ENCODE data around the gene MAP3K5.
"Not testable (repeated sequence)": the region's sequence is repeated elsewhere in the genome, so short reads cannot be mapped to it uniquely, and the experiment has no call there.

MAP3K5 gene

GRCh38 chr6:136723780-136724179, 68.5 kb downstream of the MAP3K5 start:
- WGBS, 2 experiments = 50% methylated on average over 1 of the region's 1 CpG; no CpG with 5 or more reads in 1 of the 2 experiments
- no peak overlapping the region for H3K4me3 ChIP-seq (ENCODE audit: insufficient read depth, low read depth, low read length)
- H3K27me3 ChIP-seq (ENCODE audit: control insufficient read depth, insufficient read depth, low read length, poor library complexity, severe bottlenecking) = no peaks in the 10 kb centered on the region
- peaks cover 5% of the 10 kb centered on the region for H3K4me1 ChIP-seq (ENCODE audit: control insufficient read depth, insufficient read depth, low read length)
- no peaks in the 10 kb centered on the region for H3K9me3 ChIP-seq (ENCODE audit: control insufficient read depth, low read length)
- H3K27ac ChIP-seq (ENCODE audit: insufficient read depth, low read depth, low read length, poor library complexity, severe bottlenecking) = no peak overlapping the region
- no peaks in the 10 kb centered on the region for H3K36me3 ChIP-seq (ENCODE audit: control insufficient read depth, insufficient read depth, low read length)

GRCh38 chr6:136721467-136721866, 70.8 kb downstream of the MAP3K5 start:
- Histone ChIP-seq H3K4me1 (ENCODE audit: control insufficient read depth, insufficient read depth, low read length) (peaks cover 5% of the 10 kb centered on the region), H3K4me3 (ENCODE audit: insufficient read depth, low read depth, low read length) (no peak overlapping the region), H3K27ac (ENCODE audit: insufficient read depth, low read depth, low read length, poor library complexity, severe bottlenecking) (no peak overlapping the region), H3K36me3 (ENCODE audit: control insufficient read depth, insufficient read depth, low read length) (no peaks in the 10 kb centered on the region), H3K27me3 (ENCODE audit: control insufficient read depth, insufficient read depth, low read length, poor library complexity, severe bottlenecking) (no peaks in the 10 kb centered on the region), H3K9me3 (ENCODE audit: control insufficient read depth, low read length) (no peaks in the 10 kb centered on the region)
- 71 to 81% methylated on average over 3 to 4 of the region's 4 CpGs for WGBS, 2 experiments

- H3K4me3 ChIP-seq (ENCODE audit: insufficient read depth, low read depth, low read length) = no peak overlapping the region
- no peak overlapping the region for H3K27ac ChIP-seq (ENCODE audit: insufficient read depth, low read depth, low read length, poor library complexity, severe bottlenecking)
- no peaks in the 10 kb centered on the region for H3K9me3 ChIP-seq (ENCODE audit: control insufficient read depth, low read length)
- peaks cover 5% of the 10 kb centered on the region for H3K4me1 ChIP-seq (ENCODE audit: control insufficient read depth, insufficient read depth, low read length)
- H3K27me3 ChIP-seq (ENCODE audit: control insufficient read depth, insufficient read depth, low read length, poor library complexity, severe bottlenecking) = no peaks in the 10 kb centered on the region
- H3K36me3 ChIP-seq (ENCODE audit: control insufficient read depth, insufficient read depth, low read length) = no peaks in the 10 kb centered on the region
- 86 to 94% methylated on average over 12 of the region's 13 CpGs for WGBS, 2 experiments
Observed at GRCh38 chr6:136720045-136720770, 72.1 kb downstream of the MAP3K5 start.

GRCh38 chr6:136719280-136720044, 72.8 kb downstream of the MAP3K5 start:
- WGBS, 2 experiments = 61 to 76% methylated on average over 1 to 2 of the region's 2 CpGs
- H3K9me3 ChIP-seq (ENCODE audit: control insufficient read depth, low read length) = no peaks in the 10 kb centered on the region
- no peaks in the 10 kb centered on the region for H3K27me3 ChIP-seq (ENCODE audit: control insufficient read depth, insufficient read depth, low read length, poor library complexity, severe bottlenecking)
- no peaks in the 10 kb centered on the region for H3K36me3 ChIP-seq (ENCODE audit: control insufficient read depth, insufficient read depth, low read length)
- H3K27ac ChIP-seq (ENCODE audit: insufficient read depth, low read depth, low read length, poor library complexity, severe bottlenecking) = no peak overlapping the region
- H3K4me1 ChIP-seq (ENCODE audit: control insufficient read depth, insufficient read depth, low read length) = peaks cover 5% of the 10 kb centered on the region
- no peak overlapping the region for H3K4me3 ChIP-seq (ENCODE audit: insufficient read depth, low read depth, low read length)

GRCh38 chr6:136718476-136718875, 73.8 kb downstream of the MAP3K5 start:
- 100% methylated on average over 1 of the region's 1 CpG; no CpG with 5 or more reads in 1 of the 2 experiments for WGBS, 2 experiments
- Histone ChIP-seq H3K4me3 (ENCODE audit: insufficient read depth, low read depth, low read length) (no peak overlapping the region), H3K27ac (ENCODE audit: insufficient read depth, low read depth, low read length, poor library complexity, severe bottlenecking) (no peak overlapping the region), H3K27me3 (ENCODE audit: control insufficient read depth, insufficient read depth, low read length, poor library complexity, severe bottlenecking) (no peaks in the 10 kb centered on the region), H3K4me1 (ENCODE audit: control insufficient read depth, insufficient read depth, low read length) (peaks cover 5% of the 10 kb centered on the region), H3K9me3 (ENCODE audit: control insufficient read depth, low read length) (no peaks in the 10 kb centered on the region), H3K36me3 (ENCODE audit: control insufficient read depth, insufficient read depth, low read length) (no peaks in the 10 kb centered on the region)

GRCh38 chr6:136717716-136717990, 74.6 kb downstream of the MAP3K5 start:
- Histone ChIP-seq H3K4me3 (ENCODE audit: insufficient read depth, low read depth, low read length) (no peak overlapping the region), H3K4me1 (ENCODE audit: control insufficient read depth, insufficient read depth, low read length) (peaks cover 5% of the 10 kb centered on the region), H3K9me3 (ENCODE audit: control insufficient read depth, low read length) (no peaks in the 10 kb centered on the region), H3K36me3 (ENCODE audit: control insufficient read depth, insufficient read depth, low read length) (no peaks in the 10 kb centered on the region), H3K27me3 (ENCODE audit: control insufficient read depth, insufficient read depth, low read length, poor library complexity, severe bottlenecking) (no peaks in the 10 kb centered on the region), H3K27ac (ENCODE audit: insufficient read depth, low read depth, low read length, poor library complexity, severe bottlenecking) (no peak overlapping the region)
- 94 to 95% methylated on average over 1 of the region's 1 CpG for WGBS, 2 experiments

GRCh38 chr6:136716917-136717715, 75.2 kb downstream of the MAP3K5 start:
- H3K4me1 ChIP-seq (ENCODE audit: control insufficient read depth, insufficient read depth, low read length) = peaks cover 5% of the 10 kb centered on the region
- no peaks in the 10 kb centered on the region for H3K27me3 ChIP-seq (ENCODE audit: control insufficient read depth, insufficient read depth, low read length, poor library complexity, severe bottlenecking)
- H3K4me3 ChIP-seq (ENCODE audit: insufficient read depth, low read depth, low read length) = no peak overlapping the region
- H3K36me3 ChIP-seq (ENCODE audit: control insufficient read depth, insufficient read depth, low read length) = no peaks in the 10 kb centered on the region
- WGBS, 2 experiments = 89 to 96% methylated on average over 4 of the region's 4 CpGs
- no peaks in the 10 kb centered on the region for H3K9me3 ChIP-seq (ENCODE audit: control insufficient read depth, low read length)
- H3K27ac ChIP-seq (ENCODE audit: insufficient read depth, low read depth, low read length, poor library complexity, severe bottlenecking) = no peak overlapping the region

- not testable (repeated sequence) for H3K27ac ChIP-seq (ENCODE audit: insufficient read depth, low read depth, low read length, poor library complexity, severe bottlenecking); H3K4me3 ChIP-seq (ENCODE audit: insufficient read depth, low read depth, low read length); H3K9me3 ChIP-seq (ENCODE audit: control insufficient read depth, low read length); H3K36me3 ChIP-seq (ENCODE audit: control insufficient read depth, insufficient read depth, low read length); H3K27me3 ChIP-seq (ENCODE audit: control insufficient read depth, insufficient read depth, low read length, poor library complexity, severe bottlenecking); H3K4me1 ChIP-seq (ENCODE audit: control insufficient read depth, insufficient read depth, low read length)
- 82 to 92% methylated on average over 4 of the region's 4 CpGs for WGBS, 2 experiments
Observed at GRCh38 chr6:136712642-136713041, 79.6 kb downstream of the MAP3K5 start.

- Histone ChIP-seq H3K4me3 (ENCODE audit: insufficient read depth, low read depth, low read length) (no peak overlapping the region), H3K9me3 (ENCODE audit: control insufficient read depth, low read length) (no peaks in the 10 kb centered on the region), H3K27ac (ENCODE audit: insufficient read depth, low read depth, low read length, poor library complexity, severe bottlenecking) (no peak overlapping the region), H3K27me3 (ENCODE audit: control insufficient read depth, insufficient read depth, low read length, poor library complexity, severe bottlenecking) (no peaks in the 10 kb centered on the region), H3K36me3 (ENCODE audit: control insufficient read depth, insufficient read depth, low read length) (no peaks in the 10 kb centered on the region), H3K4me1 (ENCODE audit: control insufficient read depth, insufficient read depth, low read length) (no peaks in the 10 kb centered on the region)
- 86 to 100% methylated on average over 1 of the region's 2 CpGs for WGBS, 2 experiments
Observed at GRCh38 chr6:136711644-136712043, 80.6 kb downstream of the MAP3K5 start.

All from ectodermal cell (in vitro differentiated cells).